GM18502 (cell line): ENCODE data around the gene TBX2.

Source experiments
- ATAC-seq: cut with Tn5 transposase; IDR thresholded peaks from one replicate; pipeline ENCODE4 v1.9.1; 2021; ENCODE audit warnings: mild to moderate bottlenecking; ENCODE audit not compliant: unreplicated experiment, poor library complexity

The TBX2 gene

DNA sequence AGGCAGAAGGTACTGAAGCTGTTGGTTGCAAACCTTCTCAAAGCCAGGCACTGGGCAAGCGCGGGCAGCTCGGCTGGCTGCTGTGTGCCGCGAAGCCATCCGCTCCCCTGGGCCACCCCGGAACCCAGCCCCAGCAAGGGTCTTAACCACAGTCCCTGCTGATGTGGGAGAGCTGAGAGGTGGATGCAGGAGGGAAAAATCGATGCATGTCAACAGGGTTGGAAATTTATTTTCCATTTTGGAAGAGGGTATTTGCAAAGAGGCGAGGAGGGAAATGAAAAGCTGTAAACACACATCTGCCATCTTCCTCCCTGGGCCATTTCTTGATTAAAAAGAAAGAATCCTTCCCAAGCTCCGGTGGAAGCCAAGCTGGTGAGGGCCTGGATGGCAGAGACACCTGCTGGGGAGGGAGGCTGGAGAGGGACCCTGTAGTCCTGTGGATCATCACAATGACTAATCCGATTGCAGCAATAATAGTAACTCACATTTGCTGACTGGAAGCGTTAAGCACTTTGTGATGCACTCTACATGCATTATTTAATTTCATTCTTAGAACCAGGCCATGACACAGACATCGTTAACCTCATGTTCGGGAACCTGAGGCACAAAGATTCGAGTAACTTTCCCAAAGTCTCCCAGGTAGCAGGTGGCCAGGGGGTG, 13.9 kb upstream of the TBX2 start:
- ATAC-seq = no peak

GRCh38 chr17:61386251-61386650, 13.4 kb upstream of the TBX2 start:
- no peak for ATAC-seq

DNA sequence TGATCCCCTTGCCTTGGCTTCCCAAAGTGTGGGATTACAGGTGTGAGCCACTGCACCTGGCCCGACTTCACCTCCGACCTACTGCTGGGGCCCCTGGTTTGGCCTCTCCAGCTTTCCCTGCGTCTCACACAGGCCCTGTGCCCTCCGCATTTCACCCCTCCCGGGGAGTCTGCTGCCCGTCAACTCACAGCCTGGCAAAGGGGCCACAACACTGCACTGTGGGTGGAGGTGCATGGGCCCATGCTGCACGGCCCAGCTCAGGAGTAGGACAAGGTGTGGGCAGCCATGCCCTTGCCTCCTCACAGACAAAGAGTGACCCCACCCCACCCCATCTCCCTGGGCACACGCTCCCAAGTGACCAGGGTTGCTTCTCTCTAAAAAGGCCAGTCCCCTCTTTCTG, 12.6 kb upstream of the TBX2 start:
- ATAC-seq = no peak

DNA sequence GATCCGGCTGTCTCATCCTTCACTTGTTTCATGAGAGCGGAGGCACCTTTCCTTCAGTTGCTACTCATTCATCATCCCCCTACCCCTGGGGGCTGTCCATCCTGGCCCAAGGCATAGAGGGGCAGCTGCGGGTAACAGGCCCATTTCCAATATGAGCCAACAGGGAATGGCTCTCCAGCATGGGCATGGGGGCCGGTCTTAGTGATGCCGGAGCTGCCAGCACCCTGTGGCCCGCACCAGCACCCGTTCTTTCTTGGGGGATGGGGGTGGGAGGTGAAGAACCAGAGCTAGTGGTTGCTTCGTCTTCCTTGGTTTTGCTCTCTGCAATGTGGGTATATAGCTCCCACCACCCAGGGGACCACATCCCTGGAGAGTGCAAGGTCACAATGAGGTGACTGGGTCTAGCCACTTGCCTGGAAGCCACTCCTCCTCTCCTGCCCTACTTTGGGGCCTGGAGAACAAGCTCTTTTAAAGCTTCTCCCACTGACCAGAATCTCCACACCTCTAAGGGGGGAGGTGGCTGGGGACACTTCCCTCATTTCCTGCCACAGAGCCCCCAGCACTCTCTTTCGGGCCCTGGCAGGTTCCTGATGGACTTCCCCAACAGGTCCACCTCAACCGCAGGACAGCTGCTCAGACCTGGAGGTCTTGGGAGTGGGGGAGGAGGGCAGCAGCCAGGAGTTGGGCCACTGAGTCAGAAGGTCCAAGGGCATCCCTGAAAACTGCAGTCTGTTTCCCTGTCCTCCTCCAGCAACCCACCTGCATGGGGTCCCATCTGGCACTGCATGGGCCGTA, 11.9 kb upstream of the TBX2 start:
- no peak for ATAC-seq

DNA sequence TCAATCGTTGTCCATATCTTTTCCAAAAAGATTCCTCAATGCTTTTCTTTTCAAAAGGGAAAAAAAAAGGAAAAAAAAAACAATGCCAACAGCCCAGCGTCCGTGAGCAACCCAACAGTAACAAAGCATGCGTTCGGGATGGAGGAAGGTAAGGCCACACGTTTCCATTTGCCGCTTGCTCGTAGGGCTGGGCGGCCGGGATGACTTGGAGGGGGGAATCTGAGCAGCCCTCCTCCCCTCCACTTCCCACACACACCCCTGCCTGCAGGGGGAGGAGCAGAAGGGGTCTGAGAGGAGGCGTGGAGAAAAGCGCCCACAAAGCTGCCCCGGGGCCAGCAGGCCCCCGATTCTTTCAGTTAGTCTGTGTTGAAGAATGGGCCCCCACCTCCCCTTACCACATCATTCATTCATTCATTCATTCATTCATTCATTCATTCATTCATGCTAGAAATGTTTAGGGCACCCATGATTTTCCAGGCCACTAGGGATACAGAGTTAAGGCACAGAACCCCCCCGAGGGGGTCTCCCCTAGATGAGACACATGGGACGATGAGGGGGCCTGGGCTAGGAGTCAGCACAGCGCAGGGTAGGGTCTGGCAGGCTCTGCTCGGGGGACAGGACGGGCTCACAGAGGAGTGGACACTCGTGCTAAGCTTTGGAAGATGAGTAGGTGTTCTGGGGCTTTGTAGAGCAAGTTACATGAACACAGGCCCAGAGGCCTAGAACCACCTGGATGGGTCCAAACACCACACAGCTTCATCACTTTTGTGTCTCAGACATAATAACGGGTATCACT, 10.9 kb upstream of the TBX2 start:
- no peak for ATAC-seq

DNA sequence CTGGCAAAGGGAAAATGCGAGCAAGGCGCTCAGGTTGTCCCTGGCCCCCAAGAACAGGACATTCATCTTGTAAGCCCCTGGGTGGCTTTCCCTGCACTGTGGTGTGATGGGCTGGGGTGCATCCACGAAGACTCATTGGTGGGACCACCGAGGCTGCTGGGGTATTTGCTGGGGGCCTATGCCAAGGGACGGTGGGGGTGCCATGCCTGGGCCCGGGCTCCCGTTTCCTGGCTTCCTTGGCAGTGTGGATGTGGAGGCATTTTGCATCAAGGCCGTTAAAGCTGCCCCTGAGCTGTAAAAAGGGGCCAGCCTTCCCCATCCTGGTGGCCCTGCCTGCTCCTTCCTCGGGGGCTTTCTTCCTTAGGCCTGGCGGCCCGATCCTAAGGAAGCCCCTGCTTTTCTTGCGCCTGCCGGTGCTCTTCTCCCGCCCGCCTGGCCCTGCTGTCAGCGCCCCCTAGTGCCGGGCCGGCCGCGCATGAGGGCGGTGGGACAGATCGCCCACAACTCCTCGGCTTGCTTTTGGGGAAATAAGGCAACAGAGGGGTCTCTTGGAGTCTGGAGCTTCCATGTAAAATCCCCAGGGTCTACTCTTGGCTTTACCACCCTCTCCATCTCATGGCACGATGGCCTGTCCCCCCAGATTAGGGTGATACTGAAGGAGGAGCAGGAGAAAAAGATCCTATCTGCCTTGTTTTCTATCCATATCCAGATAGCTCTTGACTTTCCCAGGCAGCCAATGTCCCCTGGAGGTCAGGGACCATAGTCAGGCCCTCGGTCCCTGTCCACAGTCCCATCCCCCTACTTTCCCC, 9.8 kb upstream of the TBX2 start:
- no peak for ATAC-seq

DNA sequence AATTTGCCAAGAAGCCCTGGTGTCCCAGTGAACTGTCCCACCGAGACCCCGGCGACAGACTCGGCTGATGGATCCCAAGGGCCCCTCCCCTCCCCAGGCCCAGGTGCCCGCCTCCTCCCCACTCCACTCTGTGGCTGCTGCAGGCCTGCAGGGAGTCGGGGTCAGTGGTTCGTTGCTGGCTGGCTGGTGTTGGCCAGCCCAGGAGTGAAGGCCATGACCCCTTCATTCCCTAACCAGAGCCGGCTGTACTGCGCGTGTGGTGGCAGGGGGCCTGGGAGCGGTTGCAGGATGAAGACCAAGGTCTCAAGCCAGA, 9.2 kb upstream of the TBX2 start:
- no peak for ATAC-seq

- no peak for ATAC-seq
These were observed 7.9 kb upstream of the TBX2 start for GRCh38 chr17:61391595-61392291.

DNA sequence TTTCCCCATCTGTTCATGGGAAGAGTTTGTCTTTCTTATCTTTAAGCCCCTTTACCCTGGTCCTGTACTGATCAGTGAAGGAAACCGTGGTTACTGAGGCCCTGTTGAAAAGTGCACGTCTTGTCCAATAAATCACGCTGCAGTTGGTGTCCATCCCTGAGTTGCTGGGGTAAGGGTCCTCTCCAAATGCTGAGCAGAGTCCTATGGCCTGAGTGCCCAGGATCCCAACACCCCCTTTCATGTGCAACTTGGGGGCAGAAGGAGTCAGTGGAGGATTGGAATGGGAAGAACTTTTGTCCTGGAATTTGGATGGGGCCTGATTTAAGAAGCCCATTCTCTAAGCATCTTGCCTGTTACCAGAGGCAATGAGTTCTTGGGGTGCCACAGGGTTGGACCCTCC, 7.0 kb upstream of the TBX2 start:
- ATAC-seq = no peak

- ATAC-seq = no peak
These were observed 6.1 kb upstream of the TBX2 start for GRCh38 chr17:61393550-61393903.

DNA sequence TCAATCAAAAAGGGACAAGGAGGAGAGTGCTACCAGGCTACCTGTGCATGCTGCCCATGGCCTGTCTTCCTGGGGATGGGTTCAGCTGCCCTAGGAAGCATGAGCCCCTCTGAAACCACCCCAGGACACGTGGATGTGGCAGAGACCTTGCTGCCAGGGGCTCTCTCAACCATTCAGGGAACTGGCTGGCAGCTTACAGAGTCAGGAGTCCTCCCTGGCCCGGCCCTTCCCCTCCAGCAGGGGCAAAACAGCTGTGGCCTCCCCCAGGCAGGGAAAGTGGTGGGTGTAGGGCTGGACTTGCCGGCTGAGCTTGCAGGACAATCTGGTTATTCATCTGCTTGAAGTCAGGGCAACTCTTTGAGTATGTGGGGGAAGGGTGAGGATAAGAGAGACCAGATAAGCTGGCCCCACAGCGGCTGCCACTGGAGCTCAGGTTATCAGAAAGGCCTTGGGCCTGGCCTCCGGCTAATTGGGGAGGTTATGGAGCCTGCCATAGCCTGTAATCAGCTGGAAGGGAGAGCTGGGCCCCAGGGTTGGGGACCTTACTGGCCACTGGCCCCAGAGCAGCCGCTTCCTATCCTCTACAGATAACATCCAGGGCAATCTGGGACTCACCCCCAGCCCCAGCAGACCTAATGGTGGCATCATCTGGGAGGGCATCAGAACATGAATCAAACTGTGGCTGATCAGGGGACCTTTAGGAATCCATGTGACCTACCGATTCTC, 5.6 kb upstream of the TBX2 start:
- ATAC-seq = no peak

DNA sequence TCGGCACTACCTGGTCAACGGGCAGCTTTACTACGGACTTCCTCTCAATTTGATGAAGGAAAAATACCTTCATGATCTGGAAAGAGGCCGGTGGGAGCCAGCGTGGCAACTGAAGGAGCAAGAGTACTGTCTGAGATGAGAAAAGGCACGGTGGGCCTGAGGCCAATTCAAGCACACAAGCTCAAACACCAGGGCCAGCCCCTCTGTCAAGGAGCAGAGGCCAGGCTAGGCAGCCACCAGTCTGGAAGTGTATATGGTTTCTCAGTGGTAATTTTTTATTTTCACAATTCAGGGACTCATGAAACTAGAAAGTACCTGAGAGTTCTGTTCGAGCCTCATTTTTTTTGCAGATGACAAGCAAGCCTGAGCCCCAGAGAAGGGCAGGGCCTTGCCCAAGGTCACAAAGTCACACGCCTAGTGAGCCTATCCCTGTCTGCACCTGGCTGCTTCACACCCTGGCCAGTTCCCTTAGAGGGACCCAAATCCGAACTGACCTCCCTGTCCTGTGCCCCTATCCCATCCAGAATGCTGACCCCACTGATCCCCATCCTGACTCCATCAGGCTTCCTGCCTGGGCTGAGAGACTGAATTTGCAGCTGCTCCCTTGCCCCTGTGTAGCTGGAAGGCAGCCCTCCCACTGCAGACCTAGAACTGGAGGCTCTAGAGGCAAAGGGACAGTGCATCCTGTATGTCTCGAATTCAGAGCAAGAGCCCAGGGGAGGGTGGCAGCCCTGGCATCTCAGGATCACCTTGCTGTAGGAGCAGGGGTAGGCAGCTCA, 4.8 kb upstream of the TBX2 start:
- no peak for ATAC-seq

GRCh38 chr17:61395409-61395982, 4.1 kb upstream of the TBX2 start:
- ATAC-seq = no peak

DNA sequence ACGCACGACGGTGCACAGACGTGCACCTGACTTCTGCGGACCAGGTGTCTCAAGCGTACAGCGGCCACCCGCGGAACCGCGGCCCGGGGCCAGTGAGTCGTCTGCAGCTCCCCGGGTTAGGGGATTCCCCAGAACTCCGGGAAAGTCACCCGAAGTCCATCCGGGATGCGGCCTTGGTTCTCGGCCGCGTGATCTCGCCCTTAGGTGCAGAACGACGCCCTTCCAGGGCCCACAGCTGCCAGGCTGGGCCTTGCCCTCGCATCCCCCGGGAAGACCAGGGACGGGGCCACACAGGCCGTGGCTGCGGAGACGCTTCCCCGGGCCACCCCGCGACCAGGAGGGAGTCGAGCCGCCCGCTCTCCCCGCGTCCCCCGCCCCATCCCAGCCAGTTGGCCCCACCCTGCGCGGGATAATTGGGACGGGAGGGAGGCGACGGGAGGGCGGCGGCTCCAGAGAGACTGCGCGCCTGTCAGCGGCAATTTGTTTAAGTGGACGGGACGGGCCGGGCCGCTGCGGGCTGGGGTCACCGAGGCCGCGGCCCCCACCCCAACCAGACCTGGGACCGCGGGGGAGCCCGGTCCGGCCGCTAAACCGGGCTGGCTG, 3.6 kb upstream of the TBX2 start:
- ATAC-seq = no peak

- ATAC-seq = no peak
These were observed 3.0 kb upstream of the TBX2 start for GRCh38 chr17:61396586-61397085.

DNA sequence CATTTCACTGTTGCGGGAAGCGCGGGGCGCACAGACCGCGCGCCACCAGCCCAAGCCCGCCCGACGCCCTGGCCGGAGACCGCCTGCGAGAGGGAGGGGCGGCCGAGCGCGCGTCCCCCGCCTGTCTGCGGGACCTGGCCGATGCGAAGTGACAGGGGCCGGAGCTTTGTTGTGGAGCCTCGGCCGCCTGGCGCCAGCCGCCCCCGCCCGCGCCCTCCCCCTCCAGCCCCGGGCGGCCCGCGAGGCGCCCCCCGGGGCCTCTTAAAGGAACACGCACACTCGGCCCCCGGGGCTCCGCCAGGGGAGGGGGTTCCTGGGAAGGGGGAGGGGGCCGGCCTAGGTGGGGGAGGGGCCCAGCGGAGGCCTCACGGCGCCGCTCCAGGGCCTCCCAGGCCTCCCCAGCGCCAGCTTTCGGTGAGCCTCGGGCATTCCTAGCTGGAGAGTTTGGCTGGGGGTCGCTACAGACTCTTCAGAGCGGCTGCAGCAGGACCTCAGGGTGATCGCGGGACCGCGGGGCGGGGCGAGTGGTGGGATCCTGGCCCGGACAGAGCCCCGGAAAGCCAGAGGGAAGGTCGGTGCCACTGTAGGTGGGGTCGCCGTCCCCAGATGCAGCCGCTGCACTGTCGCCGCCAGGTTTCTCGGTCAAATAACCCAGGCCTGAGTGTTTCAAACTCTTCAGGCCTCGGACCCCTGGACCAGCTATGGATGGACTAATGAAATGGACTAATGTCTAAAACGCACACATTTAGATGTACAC, 2.4 kb upstream of the TBX2 start:
- ATAC-seq = no peak

GRCh38 chr17:61398721-61399130, 917 bp upstream of the TBX2 start:
- ATAC-seq = no peak
